Stimulated activated CD8-positive, alpha-beta memory T cell treated with anti-CD3 and anti-CD28 coated beads, Interleukin-4, amount 100 ng/mL, for 4 hours (primary cell): ENCODE data around the gene NGLY1.

Experiments used
- DNase-seq, 2 donors: peaks; one replicate each; pipeline ENCODE4 v3.0.0-alpha.2; 2020; ENCODE audit warnings: low read depth in 2 of 2, low spot score in 1 of 2

Gene NGLY1

GRCh38 chr3:25713341-25713985 is 69.8 kb downstream of the NGLY1 start:
- DNase-seq = no peak

DNA sequence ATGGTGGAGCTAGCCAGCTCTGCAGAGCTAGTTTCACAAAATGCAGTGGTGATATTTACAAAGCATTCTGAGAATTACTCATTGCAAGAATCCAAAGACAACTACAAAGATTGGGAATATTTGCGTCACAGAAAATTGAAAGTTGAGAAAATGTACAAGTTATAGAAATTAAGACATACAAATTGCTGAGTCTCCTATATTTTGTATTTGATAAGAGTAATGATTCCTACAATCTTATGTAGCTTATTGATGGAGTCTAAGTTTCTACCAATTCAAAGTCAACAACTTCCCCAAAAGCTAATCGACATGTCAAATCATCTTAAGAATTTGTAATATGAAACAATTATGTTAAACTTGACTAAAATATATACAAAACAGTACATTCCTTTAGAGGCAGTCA is 72.2 kb downstream of the NGLY1 start:
- no peak for DNase-seq

GRCh38 chr3:25708036-25708435 is 75.2 kb downstream of the NGLY1 start:
- no peak for DNase-seq

GRCh38 chr3:25707268-25707926 is 75.8 kb downstream of the NGLY1 start:
- no peak for DNase-seq

- no peak for DNase-seq
Observed at GRCh38 chr3:25706213-25706612, 77.0 kb downstream of the NGLY1 start.

- no peak for DNase-seq
Observed at GRCh38 chr3:25697553-25697952, 85.7 kb downstream of the NGLY1 start.

GRCh38 chr3:25695731-25696420 is 87.4 kb downstream of the NGLY1 start:
- DNase-seq = no peak

- no peak for DNase-seq
Observed at GRCh38 chr3:25693238-25693637, 90.0 kb downstream of the NGLY1 start.

DNA sequence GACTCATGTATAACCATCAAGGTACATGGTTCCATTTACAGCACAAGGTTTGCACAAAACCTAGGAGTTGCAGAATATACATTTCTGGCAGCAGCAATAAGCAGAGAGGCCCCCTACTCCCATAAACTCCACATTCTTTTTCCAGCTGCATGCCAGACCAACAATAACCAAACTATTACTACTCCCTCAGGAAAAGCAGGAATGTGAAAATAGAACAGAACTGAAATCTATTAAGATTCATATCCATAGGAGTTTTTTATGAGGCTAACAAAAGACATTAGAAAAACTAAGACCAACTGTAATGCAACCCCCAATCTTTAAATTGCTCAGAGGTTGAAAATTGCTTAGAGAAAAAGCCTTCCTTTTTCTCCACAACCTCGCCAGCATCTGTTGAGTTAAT is 90.9 kb downstream of the NGLY1 start:
- DNase-seq = no peak

GRCh38 chr3:25690768-25691533 is 92.3 kb downstream of the NGLY1 start:
- no peak for DNase-seq

DNA sequence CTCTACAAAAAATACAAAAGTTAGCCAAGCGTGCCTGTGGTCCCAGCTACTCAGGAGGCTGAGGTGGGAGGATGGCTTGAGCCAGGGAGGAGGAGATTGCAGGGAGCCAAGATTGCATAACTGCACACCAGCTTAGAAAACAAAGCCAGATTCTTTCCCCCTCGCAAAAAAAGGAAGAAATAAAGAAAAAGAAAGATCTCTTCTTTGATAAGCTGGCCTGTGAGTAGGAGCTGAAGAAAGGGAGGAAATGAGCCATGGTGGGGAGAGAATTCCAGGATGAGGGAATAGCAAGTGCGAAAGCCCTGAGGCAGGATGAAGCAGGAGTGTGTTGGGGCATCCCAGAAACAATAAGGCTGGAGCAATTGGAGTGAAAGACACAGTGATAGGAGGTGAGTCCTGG is 94.0 kb downstream of the NGLY1 start:
- no peak for DNase-seq

GRCh38 chr3:25687742-25688141 is 95.5 kb downstream of the NGLY1 start:
- DNase-seq = no peak

- DNase-seq = no peak
Observed at GRCh38 chr3:25686766-25687165, 96.5 kb downstream of the NGLY1 start.

DNA sequence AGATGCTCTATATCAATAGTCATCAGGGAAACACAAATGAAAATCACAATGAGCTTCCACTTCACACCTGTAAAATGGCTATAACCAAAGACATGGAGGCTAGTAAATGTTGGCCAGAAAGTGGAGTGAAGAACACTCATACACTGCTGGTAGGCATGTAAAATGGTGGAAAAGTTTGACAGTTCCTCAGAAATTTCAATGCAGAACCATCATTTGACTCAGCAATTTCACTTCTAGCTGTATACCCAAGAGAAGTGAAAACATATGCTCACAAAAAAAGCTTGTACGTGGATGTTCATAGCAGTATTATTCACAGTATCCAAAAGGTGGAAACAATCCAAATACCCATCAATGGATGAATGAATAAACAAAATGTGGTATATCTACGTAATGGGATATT is 99.4 kb downstream of the NGLY1 start:
- DNase-seq = no peak

DNA sequence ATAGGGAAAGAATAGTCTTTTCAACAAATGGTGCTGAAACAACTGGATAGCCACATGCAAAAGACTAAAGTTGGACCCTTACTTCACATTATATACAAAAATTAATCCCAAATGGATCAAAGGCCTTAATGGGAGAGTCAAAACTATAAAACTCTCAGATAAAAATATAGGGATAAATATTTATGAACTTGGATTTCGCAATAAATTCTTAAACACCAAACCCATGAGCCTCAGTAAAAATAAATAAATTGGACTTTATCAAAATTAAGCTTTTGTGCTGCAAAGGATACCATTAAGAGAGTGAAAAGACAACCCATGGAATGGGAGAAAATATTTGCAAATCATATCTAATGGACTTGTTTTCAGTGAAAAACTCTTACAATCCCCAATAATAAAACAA is 99.8 kb downstream of the NGLY1 start:
- no peak for DNase-seq

DNA sequence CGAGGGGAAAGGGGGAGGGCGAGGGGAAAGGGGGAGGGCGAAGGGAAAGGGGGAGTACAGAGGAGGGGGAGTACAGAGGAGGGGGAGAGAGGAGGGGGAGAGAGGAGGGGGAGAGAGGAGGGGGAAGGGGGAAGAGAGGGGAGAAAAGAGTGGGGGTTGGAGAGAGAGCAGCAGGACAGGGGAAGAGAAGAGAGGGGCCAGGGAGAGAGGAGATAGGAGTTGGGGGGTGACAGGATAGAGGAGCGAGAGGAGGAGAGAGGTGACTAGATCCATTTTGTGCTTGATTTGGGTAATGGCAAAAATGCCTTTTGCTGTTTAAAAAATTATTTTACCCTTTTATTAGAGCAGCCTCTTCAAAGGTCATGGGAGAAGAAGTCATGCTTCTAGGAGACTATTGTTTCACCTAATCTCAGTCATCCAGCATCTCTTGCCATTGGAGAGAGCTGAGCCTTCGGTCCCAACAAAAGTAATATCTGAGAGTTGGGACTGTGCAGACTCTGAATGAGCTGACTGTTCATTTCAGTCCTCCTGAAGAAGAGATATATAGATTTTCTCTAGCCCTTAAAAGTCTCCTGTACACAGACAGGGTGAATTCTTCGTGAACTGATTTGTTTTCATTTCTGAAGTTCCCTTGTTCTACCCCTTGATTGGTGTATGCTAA is 103.5 kb downstream of the NGLY1 start:
- no peak for DNase-seq

GRCh38 chr3:25679166-25679565 is 104.1 kb downstream of the NGLY1 start:
- no peak for DNase-seq

DNA sequence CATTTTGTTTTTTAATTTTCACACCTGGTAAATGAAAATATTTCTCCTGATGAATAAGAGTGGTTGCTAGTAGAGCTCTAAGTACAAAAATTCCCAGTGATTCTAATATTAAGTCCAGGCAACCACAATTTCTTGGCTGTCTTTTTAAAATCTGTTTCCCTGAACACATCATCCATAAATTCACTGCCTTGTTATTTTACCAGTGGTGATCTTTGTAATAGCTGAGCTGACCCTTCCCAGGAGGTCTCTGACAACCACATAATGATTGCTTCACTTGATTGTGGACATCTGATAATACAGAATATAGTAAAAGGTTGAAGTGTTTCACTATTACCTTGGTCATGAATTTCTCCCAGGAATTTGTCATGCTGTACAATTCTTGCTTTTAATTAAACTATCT is 104.7 kb downstream of the NGLY1 start:
- DNase-seq = no peak

GRCh38 chr3:25677121-25677520 is 106.1 kb downstream of the NGLY1 start:
- DNase-seq = no peak

- DNase-seq = no peak
Observed at GRCh38 chr3:25674670-25675069, 108.6 kb downstream of the NGLY1 start.

DNA sequence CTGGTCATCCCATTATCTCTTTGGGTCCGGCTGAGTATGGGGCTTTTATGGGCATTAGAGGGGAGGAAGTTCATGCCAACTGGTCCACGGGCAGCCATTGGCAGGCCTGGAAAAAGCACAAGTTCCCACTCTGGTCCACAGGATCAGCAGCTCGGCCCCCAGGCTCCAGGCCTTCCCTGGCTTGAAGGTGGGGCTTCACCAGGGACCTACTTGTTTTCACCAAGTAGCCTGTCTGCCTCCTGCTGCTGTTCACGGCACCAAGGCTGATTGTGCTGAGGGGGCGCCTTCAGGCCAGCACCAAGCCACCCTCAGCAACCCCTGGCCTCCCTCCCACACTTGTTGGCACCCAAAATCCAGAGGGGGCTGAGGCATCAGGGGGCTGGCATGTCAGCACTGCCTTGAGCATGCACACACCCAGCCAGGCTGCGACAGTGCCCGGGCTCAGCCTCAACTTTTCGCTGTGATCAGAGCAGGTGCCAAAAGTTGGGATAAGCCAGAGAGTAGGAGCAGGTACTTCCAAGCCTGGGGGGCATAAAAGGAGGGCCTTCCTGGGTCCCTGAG is 109.4 kb downstream of the NGLY1 start:
- DNase-seq = no peak
